Cardiac muscle cell (in vitro differentiated cells and primary cell): Measurements from ENCODE around the gene S100A6. TPM values are rescaled to one million over a fixed set of nuclear protein-coding genes. Genes with fewer than 3 reads are reported as not detected.

ENCODE experiments used
- DNase-seq, 2 donors: peaks; one replicate each; pipeline versions ENCODE4 v3.0.0 to v3.0.0-alpha.2; 2010 to 2017; ENCODE audit warnings: low read depth in 1 of 2, low spot score in 1 of 2
- H3K27ac ChIP-seq: fragments of 200-600 bp; sonication (generic); 2 replicates; pipeline ENCODE4 v1.5.1; 2016
- H3K27me3 ChIP-seq: fragments of 200-600 bp; sonication (generic); 2 replicates; pipeline ENCODE4 v1.6.0; 2016; ENCODE audit warnings: control low read depth
- H3K36me3 ChIP-seq: fragments of 200-600 bp; sonication (generic); 2 replicates; pipeline ENCODE4 v1.5.1; 2016; ENCODE audit warnings: control low read depth
- H3K4me1 ChIP-seq: fragments of 200-600 bp; sonication (generic); 2 replicates; pipeline ENCODE4 v1.8.1; 2017; ENCODE audit warnings: low read depth, mild to moderate bottlenecking, mixed run types
- H3K4me3 ChIP-seq: fragments of 200-600 bp; sonication (generic); 2 replicates; pipeline ENCODE4 v1.5.1; 2016; ENCODE audit warnings: mild to moderate bottlenecking
- H3K9me3 ChIP-seq: fragments of 200-600 bp; sonication (generic); 2 replicates; pipeline ENCODE4 v1.5.1; 2017; ENCODE audit warnings: low read depth, mild to moderate bottlenecking, control low read depth
- CTCF ChIP-seq: IDR thresholded peaks from 2 replicates; pipeline ENCODE4 v1.5.1; 2012; ENCODE audit warnings: low read depth, mild to moderate bottlenecking, low read length
- polyA plus RNA-seq: library from polyadenylated mRNA; unstranded; fragments of >200 nt; fragmentation: Nextera tagmentation; extraction: Ambion mirVana; gene quantifications from 2 replicates; pipeline ENCODE4 v1.2.1, GENCODE V29; 2016
- total RNA-seq: library from RNA; depleted of rRNA; stranded (reverse); fragments of >200 nt; gene quantifications from 2 replicates; pipeline ENCODE4 v1.2.3, GENCODE V29; 2016

Gene S100A6
- total and polyA plus RNA-seq, 2 experiments from 2014 or later: 23.1 to 40.7 TPM

- H3K27ac ChIP-seq: peak overlapping the region; percentile 72
Observed at GRCh38 chr1:153490272-153491051, 45.3 kb downstream of the S100A6 start.

GRCh38 chr1:153488731-153489130, 47.1 kb downstream of the S100A6 start:
- H3K9me3 ChIP-seq: no peaks in the 10 kb centered on the region
- H3K27ac ChIP-seq: peak overlapping the region; percentile 43
- peak in 1 of 2 donors; percentile 50 for DNase-seq
- H3K27me3 ChIP-seq: no peaks in the 10 kb centered on the region
- no peak overlapping the region for H3K4me3 ChIP-seq
- TF ChIP-seq CTCF: no peak
- no peaks in the 10 kb centered on the region for H3K36me3 ChIP-seq
- peaks cover 22% of the 10 kb centered on the region for H3K4me1 ChIP-seq

More at GRCh38 chr1:153490272-153491051, 45.3 kb downstream of the S100A6 start:
- Histone ChIP-seq H3K9me3 (no peaks in the 10 kb centered on the region), H3K36me3 (no peaks in the 10 kb centered on the region), H3K27me3 (no peaks in the 10 kb centered on the region), H3K4me1 (peaks cover 31% of the 10 kb centered on the region), H3K4me3 (no peak overlapping the region)
- TF ChIP-seq CTCF: no peak
- DNase-seq: peak; percentile 17 to 94

GRCh38 chr1:153487707-153488106, 48.1 kb downstream of the S100A6 start:
- Histone ChIP-seq H3K4me1 (peaks cover 20% of the 10 kb centered on the region), H3K4me3 (no peak overlapping the region), H3K27me3 (no peaks in the 10 kb centered on the region), H3K9me3 (no peaks in the 10 kb centered on the region), H3K36me3 (no peaks in the 10 kb centered on the region), H3K27ac (no peak overlapping the region)
- no peak for TF ChIP-seq CTCF
- DNase-seq: no peak

- no peak for TF ChIP-seq CTCF
- Histone ChIP-seq H3K9me3 (no peaks in the 10 kb centered on the region), H3K36me3 (no peaks in the 10 kb centered on the region), H3K4me3 (no peak overlapping the region), H3K27me3 (no peaks in the 10 kb centered on the region), H3K27ac (no peak overlapping the region), H3K4me1 (peaks cover 20% of the 10 kb centered on the region)
- DNase-seq: peak in 1 of 2 donors; percentile 38
Observed at GRCh38 chr1:153485863-153486262, 49.9 kb downstream of the S100A6 start.

Other genes starting within 250 kb of the S100A6 start
- not detected in 2 replicates for gene PGLYRP3, start 223.0 kb downstream of the S100A6 start, total RNA-seq
- gene PGLYRP3, start 223.0 kb downstream of the S100A6 start, polyA plus RNA-seq: not detected in 2 replicates
- gene PGLYRP4, start 187.2 kb downstream of the S100A6 start, total RNA-seq: not detected in 2 replicates
- gene PGLYRP4, start 187.2 kb downstream of the S100A6 start, polyA plus RNA-seq: 0.33 TPM in 1 of 2 replicates, not detected in the other
- gene S100A9, start 178.1 kb downstream of the S100A6 start, total RNA-seq: 0.74 and 1.3 TPM in 2 replicates
- 3.0 TPM in 1 of 2 replicates, not detected in the other for gene S100A9, start 178.1 kb downstream of the S100A6 start, polyA plus RNA-seq
- not detected in 2 replicates for gene S100A12, start 160.4 kb downstream of the S100A6 start, total RNA-seq
- gene S100A12, start 160.4 kb downstream of the S100A6 start, polyA plus RNA-seq: not detected in 2 replicates
- gene S100A8, start 144.9 kb downstream of the S100A6 start, total RNA-seq: 1.9 TPM in 1 of 2 replicates, not detected in the other
- gene S100A8, start 144.9 kb downstream of the S100A6 start, polyA plus RNA-seq: 4.4 and 12.2 TPM in 2 replicates
- not detected in 2 replicates for gene S100A7A, start 119.5 kb downstream of the S100A6 start, total RNA-seq
- not detected in 2 replicates for gene S100A7A, start 119.5 kb downstream of the S100A6 start, polyA plus RNA-seq
- not detected in 2 replicates for gene S100A7, start 75.3 kb downstream of the S100A6 start, total RNA-seq
- gene S100A7, start 75.3 kb downstream of the S100A6 start, polyA plus RNA-seq: not detected in 2 replicates
- gene S100A5, start 4.9 kb upstream of the S100A6 start, total RNA-seq: not detected in 2 replicates
- gene S100A5, start 4.9 kb upstream of the S100A6 start, polyA plus RNA-seq: 0.31 and 0.52 TPM in 2 replicates
- 74.1 and 89.4 TPM in 2 replicates for gene S100A4, start 9.8 kb upstream of the S100A6 start, total RNA-seq
- 129 and 133 TPM in 2 replicates for gene S100A4, start 9.8 kb upstream of the S100A6 start, polyA plus RNA-seq
- 1.8 TPM in 1 of 2 replicates, not detected in the other for gene S100A3, start 13.3 kb upstream of the S100A6 start, total RNA-seq
- gene S100A3, start 13.3 kb upstream of the S100A6 start, polyA plus RNA-seq: 0.42 and 0.86 TPM in 2 replicates
- 0.35 TPM in 1 of 2 replicates, not detected in the other for gene S100A2, start 29.9 kb upstream of the S100A6 start, total RNA-seq
- gene S100A2, start 29.9 kb upstream of the S100A6 start, polyA plus RNA-seq: 2.3 and 3.7 TPM in 2 replicates
- 59.7 and 76.6 TPM in 2 replicates for gene S100A16, start 77.1 kb upstream of the S100A6 start, total RNA-seq
- gene S100A16, start 77.1 kb upstream of the S100A6 start, polyA plus RNA-seq: 110 and 120 TPM in 2 replicates
- 0.51 TPM in 1 of 2 replicates, not detected in the other for gene S100A14, start 80.3 kb upstream of the S100A6 start, total RNA-seq
- 0.70 and 1.9 TPM in 2 replicates for gene S100A14, start 80.3 kb upstream of the S100A6 start, polyA plus RNA-seq
- gene S100A13, start 91.5 kb upstream of the S100A6 start, total RNA-seq: 98.4 and 101 TPM in 2 replicates
- gene S100A13, start 91.5 kb upstream of the S100A6 start, polyA plus RNA-seq: 192 and 250 TPM in 2 replicates
- 2.2 and 7.6 TPM in 2 replicates for gene S100A1, start 92.4 kb upstream of the S100A6 start, total RNA-seq
- 0.42 TPM in 1 of 2 replicates, not detected in the other for gene S100A1, start 92.4 kb upstream of the S100A6 start, polyA plus RNA-seq
- 71.0 and 78.0 TPM in 2 replicates for gene CHTOP, start 98.1 kb upstream of the S100A6 start, total RNA-seq
- gene CHTOP, start 98.1 kb upstream of the S100A6 start, polyA plus RNA-seq: 94.3 and 104 TPM in 2 replicates
- 56.1 and 83.4 TPM in 2 replicates for gene SNAPIN, start 122.7 kb upstream of the S100A6 start, total RNA-seq
- gene SNAPIN, start 122.7 kb upstream of the S100A6 start, polyA plus RNA-seq: 113 and 115 TPM in 2 replicates
- gene ILF2, start 135.0 kb upstream of the S100A6 start, total RNA-seq: 174 and 200 TPM in 2 replicates
- gene ILF2, start 135.0 kb upstream of the S100A6 start, polyA plus RNA-seq: 276 and 294 TPM in 2 replicates
- gene NPR1, start 142.7 kb upstream of the S100A6 start, total RNA-seq: 1.1 and 1.4 TPM in 2 replicates
- gene NPR1, start 142.7 kb upstream of the S100A6 start, polyA plus RNA-seq: 1.7 and 3.9 TPM in 2 replicates
- 45.4 and 73.5 TPM in 2 replicates for gene INTS3, start 192.1 kb upstream of the S100A6 start, total RNA-seq
- gene INTS3, start 192.1 kb upstream of the S100A6 start, polyA plus RNA-seq: 39.7 and 60.5 TPM in 2 replicates
- gene SLC27A3, start 239.4 kb upstream of the S100A6 start, total RNA-seq: 20.7 and 27.7 TPM in 2 replicates
- 30.6 and 46.7 TPM in 2 replicates for gene SLC27A3, start 239.4 kb upstream of the S100A6 start, polyA plus RNA-seq